ENCODE results near the gene PROZ. TPM values are rescaled to one million over a fixed set of nuclear protein-coding genes. Genes with fewer than 3 reads are reported as not detected.

The PROZ gene
- total and polyA plus RNA-seq, 2 of the 13 experiments (the other 11 are each of a cell fraction or from before 2014, with no cell fraction given) = 5.6 to 22.5 TPM

DNA sequence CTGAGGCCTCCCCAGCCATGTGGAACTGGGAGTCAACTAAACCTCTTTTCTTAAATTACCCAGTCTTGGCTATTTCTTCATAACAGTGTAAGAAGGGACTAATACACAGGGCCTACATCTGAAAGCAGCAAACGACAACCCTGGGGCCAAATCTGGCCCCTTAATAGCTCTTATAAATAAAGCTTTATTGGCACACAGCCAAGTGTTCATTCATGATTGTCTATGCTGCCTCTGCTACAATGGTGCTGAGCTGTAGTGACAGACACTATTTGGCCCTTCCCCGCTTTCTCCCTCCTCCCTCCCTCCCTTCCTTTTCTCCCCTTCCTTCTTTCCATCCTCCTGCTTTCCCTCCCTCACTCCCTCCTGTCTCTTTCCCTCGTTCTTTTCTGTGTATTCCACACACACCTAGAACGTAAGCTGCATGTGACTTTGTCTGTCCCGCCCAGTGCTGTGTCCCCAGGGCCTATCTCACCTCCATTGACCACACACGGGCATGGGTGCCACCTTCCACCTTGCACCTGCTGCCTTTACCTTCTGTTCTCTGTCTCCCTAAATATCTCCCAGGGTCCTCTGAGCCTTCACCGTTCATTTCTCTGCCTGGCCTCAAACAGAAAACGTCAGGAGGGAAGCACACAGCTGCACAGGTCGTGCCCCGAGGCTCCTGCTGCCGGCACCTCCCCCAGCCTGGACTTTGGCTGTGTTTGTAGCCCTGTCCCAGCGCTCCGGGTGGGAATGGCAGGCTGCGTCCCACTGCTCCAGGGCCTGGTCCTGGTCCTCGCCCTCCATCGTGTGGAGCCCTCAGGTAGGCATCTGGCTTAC lies at the start of gene PROZ (continued):
- TF ChIP-seq, protein P1, sequence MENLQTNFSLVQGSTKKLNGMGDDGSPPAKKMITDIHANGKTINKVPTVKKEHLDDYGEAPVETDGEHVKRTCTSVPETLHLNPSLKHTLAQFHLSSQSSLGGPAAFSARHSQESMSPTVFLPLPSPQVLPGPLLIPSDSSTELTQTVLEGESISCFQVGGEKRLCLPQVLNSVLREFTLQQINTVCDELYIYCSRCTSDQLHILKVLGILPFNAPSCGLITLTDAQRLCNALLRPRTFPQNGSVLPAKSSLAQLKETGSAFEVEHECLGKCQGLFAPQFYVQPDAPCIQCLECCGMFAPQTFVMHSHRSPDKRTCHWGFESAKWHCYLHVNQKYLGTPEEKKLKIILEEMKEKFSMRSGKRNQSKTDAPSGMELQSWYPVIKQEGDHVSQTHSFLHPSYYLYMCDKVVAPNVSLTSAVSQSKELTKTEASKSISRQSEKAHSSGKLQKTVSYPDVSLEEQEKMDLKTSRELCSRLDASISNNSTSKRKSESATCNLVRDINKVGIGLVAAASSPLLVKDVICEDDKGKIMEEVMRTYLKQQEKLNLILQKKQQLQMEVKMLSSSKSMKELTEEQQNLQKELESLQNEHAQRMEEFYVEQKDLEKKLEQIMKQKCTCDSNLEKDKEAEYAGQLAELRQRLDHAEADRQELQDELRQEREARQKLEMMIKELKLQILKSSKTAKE (CRISPR knock-in tag; IDR thresholded peaks at IDR 0.05; ENCODE audit: borderline replicate concordance) = peak; percentile 63; the same call in 1 of the 2 replicates
- TF ChIP-seq, protein P2, sequence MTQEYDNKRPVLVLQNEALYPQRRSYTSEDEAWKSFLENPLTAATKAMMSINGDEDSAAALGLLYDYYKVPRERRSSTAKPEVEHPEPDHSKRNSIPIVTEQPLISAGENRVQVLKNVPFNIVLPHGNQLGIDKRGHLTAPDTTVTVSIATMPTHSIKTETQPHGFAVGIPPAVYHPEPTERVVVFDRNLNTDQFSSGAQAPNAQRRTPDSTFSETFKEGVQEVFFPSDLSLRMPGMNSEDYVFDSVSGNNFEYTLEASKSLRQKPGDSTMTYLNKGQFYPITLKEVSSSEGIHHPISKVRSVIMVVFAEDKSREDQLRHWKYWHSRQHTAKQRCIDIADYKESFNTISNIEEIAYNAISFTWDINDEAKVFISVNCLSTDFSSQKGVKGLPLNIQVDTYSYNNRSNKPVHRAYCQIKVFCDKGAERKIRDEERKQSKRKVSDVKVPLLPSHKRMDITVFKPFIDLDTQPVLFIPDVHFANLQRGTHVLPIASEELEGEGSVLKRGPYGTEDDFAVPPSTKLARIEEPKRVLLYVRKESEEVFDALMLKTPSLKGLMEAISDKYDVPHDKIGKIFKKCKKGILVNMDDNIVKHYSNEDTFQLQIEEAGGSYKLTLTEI (CRISPR knock-in tag; conservative IDR thresholded peaks at IDR 0.05) = no peak
- TF ChIP-seq KAT7 (CRISPR knock-in tag; IDR thresholded peaks at IDR 0.05; ENCODE audit: borderline replicate concordance) = 0 out of 2 replicates have a peak, but pooled peaks have one; percentile 61
- TF ChIP-seq ZNF879 (CRISPR knock-in tag; IDR thresholded peaks at IDR 0.05) = no peak
- no peak for TF ChIP-seq ZNF616 (CRISPR knock-in tag; IDR thresholded peaks at IDR 0.05; ENCODE audit: low read depth)
- TF ChIP-seq SMAD9 (CRISPR knock-in tag; IDR thresholded peaks at IDR 0.05) = 0 out of 2 replicates have a peak, but pooled peaks have one; percentile 22
- 0 out of 2 replicates have a peak, but pooled peaks have one; percentile 41 for TF ChIP-seq THAP11 (CRISPR knock-in tag; IDR thresholded peaks at IDR 0.05)
- no peak for TF ChIP-seq DPF2 (CRISPR knock-in tag; IDR thresholded peaks at IDR 0.05; ENCODE audit: borderline replicate concordance, low read depth)
- no peak for TF ChIP-seq BRD4 (CRISPR knock-in tag; IDR thresholded peaks at IDR 0.05)
- 0 out of 2 replicates have a peak, but pooled peaks have one; percentile 27 for TF ChIP-seq HMG20B (CRISPR knock-in tag; conservative IDR thresholded peaks at IDR 0.05)
- no peak for TF ChIP-seq CHD2 (IDR thresholded peaks at IDR 0.05; ENCODE audit: low read depth, low read length)
- peak; percentile 53 for TF ChIP-seq ZMYM4 (CRISPR knock-in tag; IDR thresholded peaks at IDR 0.05)
- TF ChIP-seq RAD51 (IDR thresholded peaks at IDR 0.05; ENCODE audit: borderline replicate concordance) = no peak
- no peak for TF ChIP-seq MYNN (CRISPR knock-in tag; IDR thresholded peaks at IDR 0.05; ENCODE audit: low read depth)
- no peak for TF ChIP-seq ZNF260 (CRISPR knock-in tag; IDR thresholded peaks at IDR 0.05; ENCODE audit: borderline replicate concordance, low read depth)
- peak; percentile 82; the same call in 1 of the 2 replicates for TF ChIP-seq ZNF598 (CRISPR knock-in tag; IDR thresholded peaks at IDR 0.05; ENCODE audit: borderline replicate concordance)
- TF ChIP-seq ZNF256 (CRISPR knock-in tag; conservative IDR thresholded peaks at IDR 0.05) = 0 out of 2 replicates have a peak, but pooled peaks have one; percentile 22
- TF ChIP-seq KDM6A (CRISPR knock-in tag; IDR thresholded peaks at IDR 0.05; ENCODE audit: low read depth) = peak; percentile 85
- TF ChIP-seq ATM (IDR thresholded peaks at IDR 0.05; ENCODE audit: borderline replicate concordance) = no peak
- TF ChIP-seq ZNF333 (CRISPR knock-in tag; IDR thresholded peaks at IDR 0.05; ENCODE audit: borderline replicate concordance) = no peak
- TF ChIP-seq, protein P3, sequence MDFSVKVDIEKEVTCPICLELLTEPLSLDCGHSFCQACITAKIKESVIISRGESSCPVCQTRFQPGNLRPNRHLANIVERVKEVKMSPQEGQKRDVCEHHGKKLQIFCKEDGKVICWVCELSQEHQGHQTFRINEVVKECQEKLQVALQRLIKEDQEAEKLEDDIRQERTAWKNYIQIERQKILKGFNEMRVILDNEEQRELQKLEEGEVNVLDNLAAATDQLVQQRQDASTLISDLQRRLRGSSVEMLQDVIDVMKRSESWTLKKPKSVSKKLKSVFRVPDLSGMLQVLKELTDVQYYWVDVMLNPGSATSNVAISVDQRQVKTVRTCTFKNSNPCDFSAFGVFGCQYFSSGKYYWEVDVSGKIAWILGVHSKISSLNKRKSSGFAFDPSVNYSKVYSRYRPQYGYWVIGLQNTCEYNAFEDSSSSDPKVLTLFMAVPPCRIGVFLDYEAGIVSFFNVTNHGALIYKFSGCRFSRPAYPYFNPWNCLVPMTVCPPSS (IDR thresholded peaks at IDR 0.05) = no peak
- no peak for TF ChIP-seq ZNF335 (CRISPR knock-in tag; IDR thresholded peaks at IDR 0.05)
- TF ChIP-seq ZNF619 (CRISPR knock-in tag; IDR thresholded peaks at IDR 0.05) = peak; percentile 63; the same call in 1 of the 2 replicates
- TF ChIP-seq, protein P4, sequence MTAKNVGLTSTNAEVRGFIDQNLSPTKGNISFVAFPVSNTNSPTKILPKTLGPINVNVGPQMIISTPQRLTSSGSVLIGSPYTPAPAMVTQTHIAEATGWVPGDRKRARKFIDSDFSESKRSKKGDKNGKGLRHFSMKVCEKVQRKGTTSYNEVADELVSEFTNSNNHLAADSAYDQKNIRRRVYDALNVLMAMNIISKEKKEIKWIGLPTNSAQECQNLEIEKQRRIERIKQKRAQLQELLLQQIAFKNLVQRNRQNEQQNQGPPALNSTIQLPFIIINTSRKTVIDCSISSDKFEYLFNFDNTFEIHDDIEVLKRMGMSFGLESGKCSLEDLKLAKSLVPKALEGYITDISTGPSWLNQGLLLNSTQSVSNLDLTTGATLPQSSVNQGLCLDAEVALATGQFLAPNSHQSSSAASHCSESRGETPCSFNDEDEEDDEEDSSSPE (CRISPR knock-in tag; IDR thresholded peaks at IDR 0.05) = peak; percentile 76

Data from HepG2 (cell line).